PC-3 (cell line): ENCODE data around the gene PCBD1. TPM values are rescaled to one million over a fixed set of nuclear protein-coding genes. Genes with fewer than 3 reads are reported as not detected.

ENCODE experiments used
- ATAC-seq: fragments of 200-7000 bp; cut with Tn5 transposase; 2 replicates; pipeline ENCODE4 v1.9.1; 2020; ENCODE audit warnings: mild to moderate bottlenecking, moderate library complexity
- BruUV-seq: library from RNA; stranded (reverse); fragments of 400-500 nt; replicated peaks from 2 replicates; lab custom pipeline; 2021; lab: Mats Ljungman, UMichigan
- CTCF ChIA-PET: fragments of 300-600 bp; sonication (Branson Sonifier 250); formaldehyde crosslinking; loops from one replicate; lab custom pipeline; 2022; ENCODE audit warnings: antibody characterized with exemption; lab: Charles Lee
- POLR2A ChIA-PET: fragments of 300-600 bp; sonication (Branson Sonifier 250); formaldehyde crosslinking; loops from one replicate; lab custom pipeline; 2022; ENCODE audit warnings: antibody characterized with exemption; ENCODE audit not compliant: unreplicated experiment; lab: Charles Lee
- DNase-seq: peaks from one replicate; pipeline ENCODE4 v3.0.0-alpha.2; 2015
- H2AFZ ChIP-seq: fragments of 300-600 bp; sonication (generic); 2 replicates; pipeline ENCODE4 v1.6.0; 2016; ENCODE audit warnings: antibody characterized with exemption, low read length
- H3F3A ChIP-seq: fragments of 300-600 bp; sonication (generic); one replicate; pipeline ENCODE4 v1.6.0; 2017; ENCODE audit warnings: antibody characterized with exemption, low read length, control low read depth, mild to moderate bottlenecking; ENCODE audit not compliant: unreplicated experiment
- H3K27ac ChIP-seq: fragments of 300-600 bp; sonication (generic); 2 replicates; pipeline ENCODE4 v1.5.1; 2016; ENCODE audit warnings: mild to moderate bottlenecking, low read length
- H3K27me3 ChIP-seq: fragments of 300-600 bp; sonication (generic); 2 replicates; pipeline ENCODE4 v1.6.1; 2016; ENCODE audit warnings: low read length, mixed read lengths
- H3K36me3 ChIP-seq: fragments of 300-600 bp; sonication (generic); 2 replicates; pipeline ENCODE4 v1.6.1; 2016; ENCODE audit warnings: low read depth, mixed run types, low read length, mixed read lengths
- H3K4me1 ChIP-seq: fragments of 300-600 bp; sonication (generic); 2 replicates; pipeline ENCODE4 v1.5.1; 2016; ENCODE audit warnings: low read length; ENCODE audit not compliant: insufficient read depth
- H3K4me2 ChIP-seq: fragments of 300-600 bp; sonication (generic); 2 replicates; pipeline ENCODE4 v1.6.0; 2016; ENCODE audit warnings: low read length
- H3K4me3 ChIP-seq: fragments of 300-600 bp; sonication (generic); 2 replicates; pipeline ENCODE4 v1.5.1; 2016; ENCODE audit warnings: mild to moderate bottlenecking, low read length, mixed read lengths
- H3K79me2 ChIP-seq: fragments of 300-600 bp; sonication (generic); 2 replicates; pipeline ENCODE4 v1.6.1; 2017; ENCODE audit warnings: low read length, mixed read lengths
- H3K9ac ChIP-seq: fragments of 300-600 bp; sonication (generic); 2 replicates; pipeline ENCODE4 v1.6.0; 2016; ENCODE audit warnings: mild to moderate bottlenecking, low read length
- H3K9me2 ChIP-seq: fragments of 300-600 bp; sonication (generic); replicated peaks from 2 replicates; pipeline ENCODE4 v1.6.1; 2016; ENCODE audit warnings: mixed run types, low read length, mixed read lengths
- H3K9me3 ChIP-seq: fragments of 300-600 bp; sonication (generic); 2 replicates; pipeline ENCODE4 v1.6.1; 2016; ENCODE audit warnings: low read length, mixed read lengths
- H4K20me1 ChIP-seq: fragments of 300-600 bp; sonication (generic); 2 replicates; pipeline ENCODE4 v1.6.1; 2016; ENCODE audit warnings: low read length, mixed read lengths
- CTCF ChIP-seq: fragments of 300-600 bp; sonication (generic); conservative IDR thresholded peaks from 2 replicates; pipeline ENCODE4 v1.5.1; 2017; ENCODE audit warnings: antibody characterized with exemption, low read depth, mild to moderate bottlenecking, low read length
- EZH2 ChIP-seq: fragments of 300-600 bp; sonication (generic); IDR thresholded peaks from one replicate; pipeline ENCODE4 v1.6.1; 2017; ENCODE audit warnings: antibody characterized with exemption, mild to moderate bottlenecking, low read length; ENCODE audit not compliant: unreplicated experiment
- EZH2phosphoT487 ChIP-seq: fragments of 300-600 bp; sonication (generic); IDR thresholded peaks from 2 replicates; pipeline ENCODE4 v1.6.1; 2018; ENCODE audit warnings: mild to moderate bottlenecking, antibody characterized with exemption, low read length, borderline replicate concordance
- intact Hi-C: fragments of 100-400 bp; cut with micrococcal nuclease; formaldehyde crosslinking; loops from 2 replicates; pipeline ENCODE4 v1.9.0; 2023
- total RNA-seq: library from RNA; depleted of rRNA; stranded (reverse); fragments of >200 nt; gene quantifications from 2 replicates; pipeline ENCODE4 v1.2.3, GENCODE V29; 2014

The PCBD1 gene
- total RNA-seq, 1 experiment from 2014 or later: 283 TPM

GRCh38 chr10:70879207-70879606 lies 9.2 kb downstream of the PCBD1 start:
- Histone ChIP-seq H3F3A (no peaks in the 10 kb centered on the region), H3K36me3 (peaks cover 45% of the 10 kb centered on the region), H3K9ac (no peak overlapping the region), H3K27me3 (no peaks in the 10 kb centered on the region), H3K27ac (peak overlapping the region; percentile 26), H2AFZ (no peak overlapping the region), H3K79me2 (no peaks in the 10 kb centered on the region), H4K20me1 (no peaks in the 10 kb centered on the region), H3K4me1 (peaks cover 16% of the 10 kb centered on the region), H3K9me2 (no peaks in the 10 kb centered on the region), H3K4me3 (no peak overlapping the region), H3K9me3 (no peaks in the 10 kb centered on the region), H3K4me2 (no peak overlapping the region)
- DNase-seq (peak; percentile 69), ATAC-seq (peak; percentile 67)
- intact Hi-C loops: no loop called here
- no TSS peak for BruUV-seq
- ChIA-PET POLR2A (no interaction called here), CTCF (interaction anchor here (1.0 kb wide), 1 partner anchor 118 kb away, joined by 3 read pairs; no protein-coding TSS in a partner anchor)
- TF ChIP-seq CTCF: no peak
- no peak for TF ChIP-seq EZH2phosphoT487
- TF ChIP-seq EZH2: no peak

- Histone ChIP-seq H3F3A (no peaks in the 10 kb centered on the region), H3K4me2 (no peak overlapping the region), H3K9me2 (no peaks in the 10 kb centered on the region), H2AFZ (no peak overlapping the region), H3K36me3 (peaks cover 58% of the 10 kb centered on the region), H3K4me3 (no peak overlapping the region), H3K9me3 (no peaks in the 10 kb centered on the region), H3K4me1 (peaks cover 6% of the 10 kb centered on the region), H3K27me3 (no peaks in the 10 kb centered on the region), H3K27ac (no peak overlapping the region), H3K9ac (no peak overlapping the region), H3K79me2 (no peaks in the 10 kb centered on the region), H4K20me1 (no peaks in the 10 kb centered on the region)
- POLR2A ChIA-PET: no interaction called here
- intact Hi-C loops: no loop called here
- DNase-seq: peak; percentile 27
- TF ChIP-seq CTCF (no peak), EZH2 (no peak), EZH2phosphoT487 (no peak)
- ATAC-seq: no peak
- CTCF ChIA-PET: no interaction called here
- no TSS peak for BruUV-seq
These were observed 14.3 kb downstream of the PCBD1 start for GRCh38 chr10:70874061-70874460.

GRCh38 chr10:70872291-70872690 lies 16.1 kb downstream of the PCBD1 start:
- ChIA-PET CTCF (no interaction called here), POLR2A (no interaction called here)
- H3K4me2 ChIP-seq: no peak overlapping the region
- intact Hi-C loops: no loop called here
- H4K20me1 ChIP-seq: no peaks in the 10 kb centered on the region
- H3K4me1 ChIP-seq: peaks cover 10% of the 10 kb centered on the region
- no peaks in the 10 kb centered on the region for H3K79me2 ChIP-seq
- DNase-seq: no peak
- no peak overlapping the region for H3K4me3 ChIP-seq
- ATAC-seq: no peak
- H3K9me3 ChIP-seq: no peaks in the 10 kb centered on the region
- H2AFZ ChIP-seq: no peak overlapping the region
- H3K36me3 ChIP-seq: peaks cover 48% of the 10 kb centered on the region
- TF ChIP-seq CTCF (no peak), EZH2 (no peak), EZH2phosphoT487 (no peak)
- H3K27ac ChIP-seq: no peak overlapping the region
- no peaks in the 10 kb centered on the region for H3F3A ChIP-seq
- no TSS peak for BruUV-seq
- no peaks in the 10 kb centered on the region for H3K9me2 ChIP-seq
- H3K27me3 ChIP-seq: no peaks in the 10 kb centered on the region
- no peak overlapping the region for H3K9ac ChIP-seq
